ENCODE data around the gene COL8A2.
A peak's percentile ranks its signal among the peaks of the same experiment; 100 is the strongest.

Gene COL8A2

DNA sequence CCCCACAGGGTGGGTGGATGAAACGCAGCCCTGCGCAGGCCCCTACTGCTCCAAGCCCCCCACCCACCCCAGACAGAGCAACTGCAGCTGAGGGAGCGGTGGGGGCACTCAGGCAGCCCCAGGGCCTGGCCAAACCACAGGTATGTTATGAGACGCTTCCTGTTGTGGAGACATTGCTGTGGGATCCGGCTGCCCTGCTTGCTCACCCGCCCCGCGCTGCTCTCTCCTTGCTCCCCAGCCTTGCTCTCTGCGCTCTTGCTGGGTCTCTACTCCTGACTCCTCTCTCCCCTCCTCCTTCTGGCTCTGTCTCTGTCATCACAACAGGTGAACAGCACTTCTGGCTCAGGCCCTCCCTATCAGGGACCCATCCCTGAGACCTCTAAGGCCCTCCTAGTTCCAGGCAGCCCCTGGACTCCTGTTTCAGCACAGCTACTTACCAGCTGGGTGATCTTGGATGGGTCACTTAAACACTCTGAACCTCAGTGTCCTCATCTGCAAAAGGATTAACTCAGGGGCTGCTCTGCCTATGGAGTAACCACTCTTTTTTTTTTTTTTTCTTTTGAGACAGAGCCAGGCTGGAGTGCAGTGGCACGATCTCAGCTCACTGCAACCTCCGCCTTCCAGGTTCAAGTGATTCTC, 15.9 kb downstream of the COL8A2 start:
- DNase-seq: peak; percentile 15

DNA sequence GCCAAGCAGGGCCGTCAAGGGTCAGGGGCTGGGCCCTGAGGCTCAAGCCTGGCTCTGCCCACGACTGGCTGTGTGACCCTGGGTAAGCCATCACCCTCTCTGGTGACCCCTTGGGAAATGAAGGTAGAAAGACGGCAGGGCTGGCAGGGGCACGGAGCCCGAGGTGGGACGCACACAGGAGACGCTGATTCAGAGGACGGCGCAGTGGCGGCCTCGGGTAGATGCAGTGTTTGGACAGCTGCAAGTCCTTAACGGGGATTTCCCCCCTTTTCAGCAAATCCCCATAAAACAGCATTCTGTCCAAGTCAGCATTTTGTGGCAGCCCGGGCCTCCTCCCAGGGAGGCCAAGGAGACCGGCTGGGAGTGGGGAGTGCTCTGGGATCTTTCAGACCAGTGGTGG, 16.7 kb downstream of the COL8A2 start:
- no peak for DNase-seq

DNA sequence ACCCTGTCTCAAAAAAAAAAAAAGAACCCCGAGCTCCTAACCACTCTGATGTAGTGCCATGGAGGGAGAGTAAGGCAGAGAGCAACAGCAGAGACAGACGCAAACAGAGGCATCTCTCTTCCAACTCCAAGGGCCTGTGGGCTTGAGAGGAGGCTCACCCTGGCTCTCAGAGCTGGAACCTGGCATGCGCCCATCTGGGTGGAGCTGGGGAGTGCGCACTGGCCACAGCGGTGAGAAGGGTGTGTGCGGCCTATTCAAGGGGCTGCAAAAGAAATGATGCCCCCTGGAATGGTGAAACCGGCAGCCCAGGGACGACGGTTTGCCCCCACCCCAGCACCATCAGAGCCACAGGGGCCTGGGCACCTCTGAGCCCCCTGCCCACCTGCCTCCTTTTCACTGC, 17.6 kb downstream of the COL8A2 start:
- no peak for DNase-seq

GRCh38 chr1:36106269-36106668, 18.8 kb downstream of the COL8A2 start:
- DNase-seq: no peak

GRCh38 chr1:36101546-36101945, 23.5 kb downstream of the COL8A2 start:
- DNase-seq: no peak

DNA sequence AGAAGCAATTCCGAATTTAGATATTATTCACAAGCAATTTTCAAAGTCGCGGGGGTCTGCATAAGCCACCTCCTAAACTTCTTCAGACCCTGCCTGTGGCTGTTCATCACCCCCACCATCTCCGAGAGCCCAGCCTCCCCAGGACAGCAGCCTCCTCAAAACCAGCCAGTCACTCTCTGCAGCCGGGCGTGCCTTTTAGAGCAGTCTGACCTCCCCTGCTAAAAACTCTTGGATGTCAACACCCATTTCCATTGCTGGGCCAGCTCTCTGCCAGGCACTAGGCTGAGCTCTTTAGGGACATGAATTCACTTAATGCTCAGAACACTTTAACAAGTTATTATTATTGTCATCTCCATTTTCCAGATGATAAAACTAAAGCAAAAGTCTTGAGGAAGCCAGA, 24.6 kb downstream of the COL8A2 start:
- DNase-seq: no peak

GRCh38 chr1:36099681-36100341, 25.2 kb downstream of the COL8A2 start:
- peak; percentile 55 for DNase-seq

GRCh38 chr1:36098650-36099365, 26.2 kb downstream of the COL8A2 start:
- DNase-seq: no peak

DNA sequence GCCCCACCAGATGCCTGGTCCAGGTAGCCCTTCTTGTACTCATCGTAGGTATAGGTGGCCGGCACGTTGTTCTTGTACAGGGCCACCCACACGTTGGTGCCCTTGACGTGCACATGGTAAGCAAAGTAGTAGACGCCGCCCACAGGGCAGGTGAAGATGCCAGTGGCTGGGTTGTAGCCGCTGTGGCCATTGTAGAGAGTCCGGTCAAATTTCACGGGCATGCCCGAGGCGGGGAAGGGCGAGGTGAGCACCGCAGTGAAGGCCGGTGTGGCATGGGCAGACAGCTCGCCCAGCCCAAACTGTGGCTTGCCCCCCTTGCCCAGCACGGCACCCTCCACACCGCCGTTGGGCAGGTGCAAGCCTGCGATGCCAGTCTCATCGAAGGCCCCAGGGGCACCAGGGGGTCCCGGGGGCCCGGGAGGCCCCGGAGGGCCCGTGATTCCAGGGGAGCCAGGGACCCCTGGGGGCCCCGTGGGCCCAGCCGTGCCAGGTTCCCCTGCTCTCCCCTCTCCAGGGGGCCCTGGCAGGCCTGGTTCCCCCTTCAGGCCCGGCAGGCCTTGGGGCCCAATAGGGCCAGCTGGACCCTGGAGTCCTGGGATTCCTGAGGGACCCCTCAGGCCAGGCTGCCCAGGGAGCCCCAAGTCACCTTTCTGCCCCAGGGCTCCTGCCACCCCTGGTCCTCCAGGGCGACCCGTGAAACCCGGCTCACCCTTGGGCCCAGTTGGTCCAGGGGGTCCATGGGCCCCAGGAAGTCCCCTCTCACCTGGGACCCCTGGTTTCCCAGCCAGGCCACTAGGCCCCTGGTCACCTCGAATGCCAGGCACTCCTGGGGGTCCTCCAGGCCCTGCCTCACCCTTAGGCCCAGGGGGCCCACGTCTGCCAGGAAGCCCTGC, 27.1 kb downstream of the COL8A2 start:
- no peak for DNase-seq

- DNase-seq: no peak
These were observed 28.3 kb downstream of the COL8A2 start for GRCh38 chr1:36096500-36097432.

GRCh38 chr1:36095760-36096405, 29.1 kb downstream of the COL8A2 start:
- no peak for DNase-seq

- DNase-seq: no peak
These were observed 30.4 kb downstream of the COL8A2 start for GRCh38 chr1:36094621-36095061.

DNA sequence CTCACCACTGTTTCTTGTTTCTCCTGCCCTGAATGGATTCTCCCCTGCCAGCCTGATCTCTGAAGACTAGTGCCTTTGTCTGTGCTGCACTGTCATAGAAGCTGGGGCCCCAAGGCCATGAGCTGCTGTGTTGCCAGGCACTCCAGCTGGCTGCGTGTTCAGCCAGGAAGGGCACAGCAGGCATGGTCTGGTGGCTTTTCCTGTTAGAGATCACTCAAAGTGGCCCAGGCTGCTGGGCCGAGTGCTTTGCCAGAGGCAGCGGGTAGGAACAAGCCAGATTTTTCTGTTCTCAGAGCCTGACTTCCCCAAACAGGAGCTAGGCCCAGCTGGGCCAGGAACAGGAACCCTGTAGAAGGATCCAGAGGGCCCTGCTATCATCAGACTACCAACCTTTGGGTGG, 31.1 kb downstream of the COL8A2 start:
- DNase-seq: no peak

- DNase-seq: no peak
These were observed 31.8 kb downstream of the COL8A2 start for GRCh38 chr1:36093226-36093625.

DNA sequence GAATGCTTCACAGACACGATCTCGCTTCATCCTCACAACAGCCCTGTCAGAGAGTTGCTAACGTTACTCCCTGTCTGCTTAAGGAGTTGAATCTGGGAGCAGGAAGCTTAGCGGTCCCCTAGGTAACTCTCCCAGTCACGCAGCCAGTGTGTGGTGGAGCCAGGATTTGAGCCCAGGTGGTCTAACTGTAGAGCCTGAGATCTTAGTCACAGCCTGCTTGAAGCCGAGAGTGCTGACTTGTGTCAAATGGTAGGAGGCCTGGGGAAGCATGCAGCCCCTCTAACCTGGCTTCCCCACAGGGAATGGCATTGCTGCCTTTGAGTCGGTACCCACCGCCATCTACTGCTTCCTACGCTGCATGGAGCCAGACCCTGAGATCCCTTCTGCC, 32.2 kb downstream of the COL8A2 start:
- no peak for DNase-seq

DNA sequence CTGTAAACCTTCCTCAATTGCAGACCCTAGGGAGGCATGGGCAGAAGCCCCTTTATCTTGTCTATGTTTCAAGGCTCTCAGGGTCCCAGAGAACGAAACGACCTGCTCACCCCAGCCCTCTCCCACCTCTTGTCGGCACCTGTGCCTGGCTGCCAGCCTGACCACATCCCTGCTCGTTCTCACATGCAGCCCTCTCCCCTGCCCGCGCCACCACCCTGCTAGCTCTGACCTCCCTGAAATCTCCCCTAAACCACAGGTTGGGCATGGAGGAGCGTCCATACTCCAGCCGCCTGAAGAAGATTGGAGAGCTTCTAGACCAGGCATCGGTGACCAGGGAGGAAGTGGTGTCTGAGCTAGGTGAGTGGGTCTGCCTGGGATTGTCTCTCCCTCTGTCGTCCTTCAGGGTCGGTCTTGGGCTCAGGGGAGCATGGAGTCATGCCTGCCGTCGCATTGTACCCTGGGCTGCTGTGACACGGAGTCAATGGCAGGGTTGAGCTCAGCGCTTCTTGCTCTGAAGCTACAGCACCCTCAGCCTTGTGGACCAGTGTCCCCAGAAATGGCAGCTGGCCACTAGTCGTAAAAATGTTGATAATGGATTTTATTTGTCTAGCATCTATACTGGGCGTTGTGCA, 32.7 kb downstream of the COL8A2 start:
- no peak for DNase-seq

GRCh38 chr1:36091698-36092097, 33.3 kb downstream of the COL8A2 start:
- DNase-seq: no peak

GRCh38 chr1:36091141-36091540, 33.9 kb downstream of the COL8A2 start:
- DNase-seq: no peak

- DNase-seq: no peak
These were observed 35.5 kb downstream of the COL8A2 start for GRCh38 chr1:36089393-36090121.

All from stimulated activated naive CD4-positive, alpha-beta T cell treated with Interleukin-2 at 50 U/mL for 16 hours (primary cell).